SJSA1 (cell line): ENCODE results near the gene RELN. TPM values are rescaled to one million over a fixed set of nuclear protein-coding genes. Genes with fewer than 3 reads are reported as not detected.
"Not testable (repeated sequence)": the region's sequence is repeated elsewhere in the genome, so short reads cannot be mapped to it uniquely, and the experiment has no call there.

ENCODE experiments used
- DNase-seq, 2 experiments: peaks; one replicate each; pipeline ENCODE4 v3.0.0-alpha.2; 2015 to 2020; ENCODE audit warnings: low spot score in 2 of 2, low read depth in 1 of 2
- H3K27ac ChIP-seq: fragments of 250-450 bp; sonication (Bioruptor Pico); 2 replicates; pipeline ENCODE4 v1.5.1; 2020; ENCODE audit warnings: mild to moderate bottlenecking, moderate library complexity
- H3K27me3 ChIP-seq: fragments of 250-450 bp; sonication (Bioruptor Pico); replicated peaks from 2 replicates; pipeline ENCODE4 v1.5.1; 2020; ENCODE audit warnings: mild to moderate bottlenecking, moderate library complexity
- H3K36me3 ChIP-seq: fragments of 250-450 bp; sonication (Bioruptor Pico); 2 replicates; pipeline ENCODE4 v1.5.1; 2020; ENCODE audit warnings: mild to moderate bottlenecking
- H3K4me1 ChIP-seq: fragments of 250-450 bp; sonication (Bioruptor Pico); replicated peaks from 2 replicates; pipeline ENCODE4 v1.6.1; 2021; ENCODE audit warnings: mild to moderate bottlenecking
- H3K4me3 ChIP-seq: fragments of 250-450 bp; sonication (Bioruptor Pico); 2 replicates; pipeline ENCODE4 v1.5.1; 2020; ENCODE audit warnings: mild to moderate bottlenecking
- H3K9me3 ChIP-seq: fragments of 250-450 bp; sonication (Bioruptor Pico); replicated peaks from 2 replicates; pipeline ENCODE4 v1.5.1; 2020; ENCODE audit warnings: mild to moderate bottlenecking
- total RNA-seq: library from RNA; depleted of rRNA; stranded (reverse); fragments of >200 nt; shearing (Covaris generic); gene quantifications from 2 replicates; pipeline ENCODE4 v1.2.3, GENCODE V29; 2014

The RELN gene
- total RNA-seq, 1 experiment from 2014 or later: 0.03 TPM

DNA sequence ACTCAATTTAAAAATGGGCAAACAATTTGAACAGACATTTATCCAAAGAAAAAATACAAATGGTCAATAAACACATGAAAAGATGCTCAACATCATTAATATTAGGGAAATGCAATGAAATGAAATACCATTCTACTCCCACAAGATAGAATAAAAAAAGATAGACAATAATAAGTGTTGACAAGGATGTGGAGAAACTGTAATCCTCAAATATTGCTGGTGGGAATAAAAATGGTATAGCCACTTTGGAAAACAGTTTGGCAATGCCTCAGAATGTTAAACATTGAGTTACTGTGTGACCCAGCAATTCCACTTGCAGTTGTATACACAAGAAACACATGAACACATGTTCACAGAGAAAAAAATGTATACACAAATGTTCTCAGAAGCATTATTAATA, 197.6 kb downstream of the RELN start:
- Histone ChIP-seq H3K4me3 (no peak overlapping the region), H3K4me1 (no peaks in the 10 kb centered on the region)
- DNase-seq: no peak

DNA sequence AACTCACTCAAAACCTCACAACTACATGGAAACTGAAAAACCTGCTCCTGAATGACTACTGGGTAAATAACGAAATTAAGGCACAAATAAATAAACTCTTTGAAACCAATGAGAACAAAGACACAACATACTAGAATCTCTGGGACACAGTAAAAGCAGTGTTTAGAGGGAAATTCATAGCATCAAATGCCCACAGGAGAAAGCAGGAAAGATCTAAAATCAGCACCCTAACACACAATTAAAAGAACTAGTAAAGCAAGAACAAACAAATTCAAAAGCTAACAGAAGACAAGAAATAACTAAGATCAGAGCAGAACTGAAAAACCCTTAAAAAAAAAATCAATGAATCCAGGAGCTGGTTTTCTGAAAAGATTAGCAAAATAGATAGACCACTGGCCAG, 202.4 kb downstream of the RELN start:
- H3K27me3 ChIP-seq, H3K4me3 ChIP-seq, H3K36me3 ChIP-seq, H3K4me1 ChIP-seq, H3K27ac ChIP-seq, DNase-seq, H3K9me3 ChIP-seq: not testable (repeated sequence)

More for the DNA sequence above, 197.6 kb downstream of the RELN start:
- Histone ChIP-seq H3K27me3 (0 out of 2 replicates have a peak, but pooled peaks cover 3% of the 10 kb centered on the region), H3K9me3 (no peaks in the 10 kb centered on the region), H3K36me3 (no peaks in the 10 kb centered on the region), H3K27ac (no peak overlapping the region)

GRCh38 chr7:103784646-103785286, 204.7 kb downstream of the RELN start:
- Histone ChIP-seq H3K9me3 (no peaks in the 10 kb centered on the region), H3K4me1 (no peaks in the 10 kb centered on the region), H3K36me3 (no peaks in the 10 kb centered on the region), H3K27ac (no peak overlapping the region), H3K27me3 (no peaks in the 10 kb centered on the region; the same call in 1 of the 2 replicates), H3K4me3 (no peak overlapping the region)
- DNase-seq: no peak

DNA sequence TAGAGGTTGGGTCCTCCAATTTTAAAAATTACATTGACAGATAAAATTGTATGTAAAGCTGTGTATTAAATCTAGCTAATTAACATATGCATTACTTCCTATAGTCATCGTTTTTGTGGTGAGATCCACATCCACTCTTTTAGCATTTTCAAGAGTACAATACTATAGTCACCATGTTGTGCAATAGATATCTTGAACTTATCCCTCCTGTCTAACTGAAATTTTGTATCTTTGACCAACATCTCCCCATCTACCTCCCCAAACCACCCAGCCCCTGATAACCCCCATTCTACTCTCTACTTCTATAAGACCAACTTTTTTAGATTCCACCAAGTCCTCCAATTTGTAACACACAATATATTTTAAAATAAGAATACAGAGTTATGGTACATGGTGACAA, 208.0 kb downstream of the RELN start:
- Histone ChIP-seq H3K36me3 (no peaks in the 10 kb centered on the region), H3K4me1 (no peaks in the 10 kb centered on the region), H3K4me3 (no peak overlapping the region), H3K9me3 (no peaks in the 10 kb centered on the region), H3K27me3 (no peaks in the 10 kb centered on the region; the same call in 1 of the 2 replicates), H3K27ac (no peak overlapping the region)
- DNase-seq: no peak

GRCh38 chr7:103780561-103780960, 208.9 kb downstream of the RELN start:
- not testable (repeated sequence) for H3K27me3 ChIP-seq, H3K4me1 ChIP-seq, H3K36me3 ChIP-seq, H3K27ac ChIP-seq, H3K4me3 ChIP-seq, DNase-seq, H3K9me3 ChIP-seq

- H3K9me3 ChIP-seq: no peaks in the 10 kb centered on the region
- H3K36me3 ChIP-seq: no peaks in the 10 kb centered on the region
- H3K27me3 ChIP-seq: no peaks in the 10 kb centered on the region; the same call in 1 of the 2 replicates
- DNase-seq: no peak
- no peaks in the 10 kb centered on the region for H3K4me1 ChIP-seq
- no peak overlapping the region for H3K27ac ChIP-seq
- no peak overlapping the region for H3K4me3 ChIP-seq
These were observed 212.0 kb downstream of the RELN start for GRCh38 chr7:103777440-103777839.

DNA sequence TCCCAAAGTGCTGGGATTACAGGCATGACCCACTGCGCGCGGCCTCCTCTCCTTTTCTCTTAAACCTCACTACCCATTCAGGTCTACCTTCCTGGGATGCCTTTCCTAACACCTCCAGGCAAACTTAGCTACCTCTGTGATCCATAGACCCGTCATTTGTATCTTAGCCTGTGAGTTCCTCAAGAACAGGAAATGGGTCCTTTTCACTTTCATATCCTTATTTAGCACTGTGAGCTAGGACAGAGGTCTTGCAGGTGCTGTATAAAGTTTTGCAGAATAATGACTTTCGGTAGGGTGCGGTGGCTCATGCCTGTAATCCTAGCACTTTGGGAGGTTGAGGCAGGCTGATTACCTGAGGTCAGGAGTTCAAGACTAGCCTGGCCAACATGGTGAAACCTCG, 215.7 kb downstream of the RELN start:
- no peak overlapping the region for H3K4me3 ChIP-seq
- no peaks in the 10 kb centered on the region for H3K36me3 ChIP-seq
- H3K4me1 ChIP-seq: no peaks in the 10 kb centered on the region

GRCh38 chr7:103772171-103772773, 217.2 kb downstream of the RELN start:
- no peaks in the 10 kb centered on the region for H3K9me3 ChIP-seq
- H3K27me3 ChIP-seq: no peaks in the 10 kb centered on the region
- H3K27ac ChIP-seq: no peak overlapping the region
- DNase-seq: no peak
- H3K36me3 ChIP-seq: no peaks in the 10 kb centered on the region
- no peaks in the 10 kb centered on the region for H3K4me1 ChIP-seq
- H3K4me3 ChIP-seq: no peak overlapping the region

More for the DNA sequence above, 215.7 kb downstream of the RELN start:
- Histone ChIP-seq H3K27me3 (no peaks in the 10 kb centered on the region), H3K27ac (no peak overlapping the region), H3K9me3 (no peaks in the 10 kb centered on the region)
- no peak for DNase-seq

DNA sequence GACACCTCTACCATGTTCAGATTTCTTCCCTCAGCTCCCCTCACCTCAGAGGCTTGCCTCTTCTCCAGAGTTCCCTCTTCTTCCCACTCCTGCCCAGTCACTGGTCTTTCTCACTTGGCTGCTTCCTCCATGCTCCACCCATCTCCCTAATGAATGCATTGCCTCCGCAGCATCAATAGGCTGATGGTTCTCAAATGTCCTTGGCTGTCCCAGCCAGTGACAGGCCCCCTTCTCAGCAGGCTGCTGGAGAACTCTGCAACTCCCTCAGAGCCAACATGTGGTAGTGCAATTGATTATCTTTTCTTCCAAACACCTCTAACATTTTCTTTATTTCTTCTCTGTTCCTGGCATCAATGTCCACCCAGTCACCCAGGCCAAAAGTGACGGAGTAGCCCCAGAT, 218.2 kb downstream of the RELN start:
- Histone ChIP-seq H3K27me3 (no peaks in the 10 kb centered on the region), H3K4me1 (no peaks in the 10 kb centered on the region), H3K9me3 (no peaks in the 10 kb centered on the region), H3K36me3 (no peaks in the 10 kb centered on the region), H3K27ac (no peak overlapping the region), H3K4me3 (no peak overlapping the region)
- no peak for DNase-seq

- no peak for DNase-seq
- Histone ChIP-seq H3K9me3 (no peaks in the 10 kb centered on the region), H3K4me1 (no peaks in the 10 kb centered on the region), H3K4me3 (no peak overlapping the region), H3K36me3 (no peaks in the 10 kb centered on the region), H3K27ac (no peak overlapping the region), H3K27me3 (0 out of 2 replicates have a peak, but pooled peaks cover 2% of the 10 kb centered on the region)
These were observed 222.8 kb downstream of the RELN start for GRCh38 chr7:103766660-103767059.

DNA sequence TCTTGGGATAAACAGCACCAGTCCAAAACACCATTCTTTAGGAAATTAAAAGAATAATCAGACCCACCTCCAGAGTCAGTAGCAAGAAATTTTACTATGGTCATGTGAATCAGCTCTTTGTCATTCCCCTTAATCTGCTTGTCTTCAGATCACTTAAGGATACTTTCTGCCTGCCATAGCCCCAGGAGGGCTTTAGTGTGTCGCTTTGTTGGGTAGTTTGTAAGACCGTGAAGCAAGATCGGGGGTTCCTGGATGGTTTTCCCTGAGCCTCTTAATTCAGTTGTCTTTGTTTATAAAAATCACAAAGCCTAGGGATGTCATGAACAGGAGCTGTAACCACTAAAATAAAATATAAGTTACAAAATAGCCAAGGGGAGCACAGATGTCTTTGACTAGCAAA, 223.6 kb downstream of the RELN start:
- DNase-seq: no peak

GRCh38 chr7:103764901-103765300, 224.6 kb downstream of the RELN start:
- no peak for DNase-seq
- peaks cover 2% of the 10 kb centered on the region; the same call in 1 of the 2 replicates for H3K27me3 ChIP-seq
- H3K4me1 ChIP-seq: no peaks in the 10 kb centered on the region
- no peak overlapping the region for H3K4me3 ChIP-seq
- H3K36me3 ChIP-seq: no peaks in the 10 kb centered on the region
- H3K27ac ChIP-seq: no peak overlapping the region
- no peaks in the 10 kb centered on the region for H3K9me3 ChIP-seq

More for the DNA sequence above, 223.6 kb downstream of the RELN start:
- Histone ChIP-seq H3K4me1 (no peaks in the 10 kb centered on the region), H3K9me3 (no peaks in the 10 kb centered on the region), H3K4me3 (no peak overlapping the region), H3K36me3 (no peaks in the 10 kb centered on the region), H3K27me3 (peaks cover 2% of the 10 kb centered on the region; the same call in 1 of the 2 replicates), H3K27ac (no peak overlapping the region)

GRCh38 chr7:103762877-103763276, 226.6 kb downstream of the RELN start:
- H3K36me3 ChIP-seq: no peaks in the 10 kb centered on the region
- H3K27me3 ChIP-seq: peaks cover 6% of the 10 kb centered on the region; the same call in 1 of the 2 replicates
- no peak overlapping the region for H3K27ac ChIP-seq
- no peak for DNase-seq
- H3K4me1 ChIP-seq: no peaks in the 10 kb centered on the region
- H3K9me3 ChIP-seq: no peaks in the 10 kb centered on the region
- no peak overlapping the region for H3K4me3 ChIP-seq

GRCh38 chr7:103762065-103762760, 227.2 kb downstream of the RELN start:
- H3K36me3 ChIP-seq: no peaks in the 10 kb centered on the region
- H3K27ac ChIP-seq: no peak overlapping the region
- DNase-seq: no peak
- peaks cover 6% of the 10 kb centered on the region; the same call in 1 of the 2 replicates for H3K27me3 ChIP-seq
- no peak overlapping the region for H3K4me3 ChIP-seq
- no peaks in the 10 kb centered on the region for H3K9me3 ChIP-seq
- H3K4me1 ChIP-seq: no peaks in the 10 kb centered on the region
